Ishikawa (cell line): Measurements from ENCODE around the gene MTPN.

Experiments
- EP300 ChIP-seq: IDR thresholded peaks from 2 replicates; pipeline ENCODE4 v1.6.1; 2012; ENCODE audit warnings: borderline replicate concordance
- NFIC ChIP-seq: IDR thresholded peaks from 2 replicates; pipeline ENCODE4 v1.6.1; 2012
- RAD21 ChIP-seq: IDR thresholded peaks from 2 replicates; pipeline ENCODE4 v1.6.1; 2012; ENCODE audit warnings: low read depth
- YY1 ChIP-seq: IDR thresholded peaks from 2 replicates; pipeline ENCODE4 v1.6.1; 2012; ENCODE audit warnings: low read depth

DNA sequence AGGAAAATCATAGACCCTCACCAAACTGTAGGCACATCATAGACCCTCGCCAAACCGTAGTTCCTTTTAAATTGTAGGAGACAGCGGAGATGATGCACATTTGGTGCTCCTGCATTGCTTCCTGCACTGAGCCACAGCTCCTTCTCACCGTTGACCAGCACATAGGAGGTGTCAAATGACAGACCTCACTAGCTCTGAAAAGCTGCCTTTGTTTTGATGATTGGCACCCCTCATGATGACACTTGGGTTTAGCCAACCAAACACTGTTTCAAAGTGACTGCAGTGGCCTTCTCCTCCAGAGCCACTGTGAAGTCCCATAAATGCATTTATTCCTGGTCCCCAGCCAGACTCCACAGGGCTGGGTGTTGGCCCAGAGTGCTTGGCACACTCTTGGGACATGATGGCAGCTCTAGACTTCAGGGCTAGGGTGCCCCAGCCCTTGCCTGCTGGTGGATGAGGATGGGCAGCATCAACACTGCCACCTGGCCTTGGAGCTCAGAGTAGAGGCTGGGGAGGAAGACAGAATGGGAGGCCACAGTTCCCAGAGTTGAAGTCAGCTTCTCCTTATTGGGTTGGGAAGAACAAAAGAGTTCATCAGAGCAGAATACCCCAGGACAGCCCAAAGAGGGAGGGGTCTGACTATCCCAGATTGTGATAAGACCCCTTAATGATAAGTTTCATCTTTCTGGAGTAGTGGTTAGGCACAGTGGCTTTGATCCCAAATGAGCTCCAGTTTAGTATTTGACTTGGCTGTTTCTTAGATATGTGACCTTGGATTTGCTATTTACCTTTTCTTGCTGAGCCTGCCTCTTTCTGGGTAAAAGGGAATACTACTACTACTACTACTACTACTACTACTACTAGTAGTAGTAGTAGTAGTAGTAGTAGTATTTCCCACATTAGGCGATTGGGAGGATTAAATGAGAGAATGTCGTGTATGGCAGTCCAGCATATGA lies 75.3 kb downstream of the MTPN start:
- TF ChIP-seq EP300, result no peak
- TF ChIP-seq RAD21, result no peak
- TF ChIP-seq YY1, result no peak
- no peak for TF ChIP-seq NFIC
